Hindlimb muscle (tissue), 1 donor: ENCODE results near the gene FAM90A1. TPM values are rescaled to one million over a fixed set of nuclear protein-coding genes. Genes with fewer than 3 reads are reported as not detected.

Experiments used
- polyA plus RNA-seq: library from polyadenylated mRNA; unstranded; fragments of 120-200 nt; gene quantifications from one replicate; pipeline ENCODE4 v1.2.1, GENCODE V29; 2013; ENCODE audit not compliant: insufficient read length

Gene FAM90A1
- polyA plus RNA-seq, 1 donor: 1.0 TPM

Other genes with a start within 250 kb of the FAM90A1 start
- gene FOXJ2, start 194.9 kb downstream of the FAM90A1 start, polyA plus RNA-seq: 22.6 TPM
- gene C3AR1, start 161.3 kb downstream of the FAM90A1 start, polyA plus RNA-seq: 7.6 TPM
- 22.8 TPM for gene NECAP1, start 145.3 kb downstream of the FAM90A1 start, polyA plus RNA-seq
- gene CLEC4A, start 104.0 kb downstream of the FAM90A1 start, polyA plus RNA-seq: 2.7 TPM
- gene ZNF705A, start 70.6 kb downstream of the FAM90A1 start, polyA plus RNA-seq: not detected
- not detected for gene CLEC6A, start 228.3 kb upstream of the FAM90A1 start, polyA plus RNA-seq